HG03045 (cell line): ENCODE measurements around the gene PAFAH1B2.
"Not testable (repeated sequence)": the region's sequence is repeated elsewhere in the genome, so short reads cannot be mapped to it uniquely, and the experiment has no call there.

Experiments used
- ATAC-seq: cut with Tn5 transposase; IDR thresholded peaks from one replicate; pipeline ENCODE4 v1.9.1; 2021; ENCODE audit warnings: mild to moderate bottlenecking, moderate library complexity; ENCODE audit not compliant: unreplicated experiment

Gene PAFAH1B2

GRCh38 chr11:117172724-117173421 lies 28.8 kb downstream of the PAFAH1B2 start:
- no peak for ATAC-seq

- no peak for ATAC-seq
Measured at GRCh38 chr11:117175104-117175503, 31.0 kb downstream of the PAFAH1B2 start.

GRCh38 chr11:117175781-117176180 lies 31.7 kb downstream of the PAFAH1B2 start:
- ATAC-seq, result no peak

- no peak for ATAC-seq
Measured at GRCh38 chr11:117176186-117176585, 32.1 kb downstream of the PAFAH1B2 start.

GRCh38 chr11:117177534-117178209 lies 33.6 kb downstream of the PAFAH1B2 start:
- no peak for ATAC-seq

- peak; percentile 92 for ATAC-seq
Measured at GRCh38 chr11:117178210-117179034, 34.3 kb downstream of the PAFAH1B2 start, which contains the start of gene SIDT2. Gene SIDT2, plus strand, starts transcription at chr11:117178743. Its CDS starts 521 bp downstream, at chr11:117179264.

- ATAC-seq, result peak; percentile 35
Measured at GRCh38 chr11:117179048-117179999, 35.2 kb downstream of the PAFAH1B2 start.

GRCh38 chr11:117180020-117180419 lies 35.9 kb downstream of the PAFAH1B2 start:
- ATAC-seq, result no peak

GRCh38 chr11:117180661-117181585 lies 36.8 kb downstream of the PAFAH1B2 start:
- no peak for ATAC-seq

- ATAC-seq, result no peak
Measured at GRCh38 chr11:117181586-117182550, 37.8 kb downstream of the PAFAH1B2 start.

- ATAC-seq, result no peak
Measured at GRCh38 chr11:117182551-117182935, 38.5 kb downstream of the PAFAH1B2 start.

- ATAC-seq, result not testable (repeated sequence)
Measured at GRCh38 chr11:117183178-117183577, 39.1 kb downstream of the PAFAH1B2 start.

- ATAC-seq, result no peak
Measured at GRCh38 chr11:117183724-117184349, 39.8 kb downstream of the PAFAH1B2 start.

- no peak for ATAC-seq
Measured at GRCh38 chr11:117185736-117186430, 41.8 kb downstream of the PAFAH1B2 start.

GRCh38 chr11:117186431-117186761 lies 42.3 kb downstream of the PAFAH1B2 start:
- no peak for ATAC-seq

- ATAC-seq, result no peak
Measured at GRCh38 chr11:117187007-117187406, 42.9 kb downstream of the PAFAH1B2 start.

GRCh38 chr11:117187428-117187798 lies 43.3 kb downstream of the PAFAH1B2 start:
- ATAC-seq, result no peak
